MG63 (cell line): Measurements from ENCODE around the gene RPL22. TPM values are rescaled to one million over a fixed set of nuclear protein-coding genes. Genes with fewer than 3 reads are reported as not detected.
A peak's percentile ranks its signal among the peaks of the same experiment; 100 is the strongest.

Experiments
- DNase-seq: peaks from one replicate; pipeline ENCODE4 v3.0.0-alpha.2; 2020
- H3K27me3 ChIP-seq: fragments of 250-450 bp; sonication (Bioruptor Pico); 2 replicates; pipeline ENCODE4 v1.5.1; 2020; ENCODE audit warnings: mild to moderate bottlenecking, moderate library complexity
- H3K36me3 ChIP-seq: fragments of 250-450 bp; sonication (Bioruptor Pico); 2 replicates; pipeline ENCODE4 v1.5.1; 2020; ENCODE audit warnings: mild to moderate bottlenecking, moderate library complexity
- H3K4me3 ChIP-seq: fragments of 250-450 bp; sonication (Bioruptor Pico); 2 replicates; pipeline ENCODE4 v1.5.1; 2020; ENCODE audit warnings: mild to moderate bottlenecking, moderate library complexity
- H3K9me3 ChIP-seq: fragments of 250-450 bp; sonication (Bioruptor Pico); 2 replicates; pipeline ENCODE4 v1.5.1; 2020; ENCODE audit warnings: mild to moderate bottlenecking, moderate library complexity
- total RNA-seq: library from RNA; depleted of rRNA; stranded (reverse); fragments of >200 nt; shearing (Covaris generic); gene quantifications from 2 replicates; pipeline ENCODE4 v1.2.3, GENCODE V29; 2014; ENCODE audit warnings: low replicate concordance

Gene RPL22
- total RNA-seq, 1 experiment from 2014 or later, result 264 TPM

DNA sequence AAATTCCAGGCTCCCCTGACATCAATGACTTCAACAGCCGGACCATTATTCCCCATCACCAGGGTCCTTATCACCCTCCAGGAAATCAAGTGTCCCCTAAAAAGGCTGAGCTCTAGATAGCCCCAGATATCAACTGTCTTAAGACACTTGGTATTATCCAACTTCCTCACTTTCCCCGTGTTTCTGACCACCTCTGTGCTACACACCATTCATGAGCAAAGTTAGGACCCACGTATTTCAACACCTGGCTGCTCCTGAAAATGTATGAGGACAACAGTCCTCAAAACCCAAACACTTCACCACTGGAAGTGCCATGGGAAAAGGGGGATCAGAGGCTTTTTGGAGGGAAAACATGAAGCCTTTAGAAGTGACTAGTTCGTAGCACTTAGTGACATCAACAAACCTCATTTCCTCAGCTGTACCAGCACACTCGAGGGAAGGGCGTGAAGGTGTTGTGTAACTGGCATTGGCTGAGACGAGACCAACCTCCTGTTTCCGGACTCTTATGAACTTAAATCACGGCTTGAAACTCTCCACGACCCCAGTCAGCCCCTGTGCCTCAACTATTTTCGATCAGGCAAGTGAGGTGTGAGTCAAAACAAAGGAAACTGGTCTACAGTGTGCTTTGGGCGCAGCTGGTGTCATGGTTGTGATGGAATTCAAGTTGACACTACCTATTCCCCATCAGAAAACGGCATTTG is 15.2 kb downstream of the RPL22 start:
- Histone ChIP-seq H3K36me3 (peaks cover 45% of the 10 kb centered on the region), H3K9me3 (no peaks in the 10 kb centered on the region), H3K4me3 (no peak overlapping the region), H3K27me3 (no peaks in the 10 kb centered on the region)
- no peak for DNase-seq

DNA sequence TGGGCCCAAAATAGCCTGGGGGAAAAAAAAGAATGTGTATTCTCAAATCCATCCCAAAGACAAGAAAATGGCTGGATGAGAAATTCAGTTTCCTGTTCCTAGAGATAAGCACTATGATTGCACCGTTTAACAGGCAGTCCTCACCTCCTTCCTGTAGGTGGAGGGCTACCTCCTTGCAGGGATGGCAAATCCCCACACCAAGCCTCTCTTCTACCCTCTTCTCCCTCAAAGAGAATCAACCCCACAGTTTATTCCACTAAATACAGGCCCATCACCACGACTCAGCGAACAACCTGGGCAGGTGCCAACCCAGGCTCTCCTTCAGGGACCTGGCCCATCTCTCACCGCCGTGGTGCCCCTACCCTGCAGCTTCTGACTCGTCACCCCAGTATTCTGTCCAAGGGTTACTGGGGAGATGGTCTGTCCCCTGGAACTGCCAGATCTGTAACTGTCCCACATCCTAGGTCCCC is 15.8 kb downstream of the RPL22 start:
- no peaks in the 10 kb centered on the region for H3K9me3 ChIP-seq
- DNase-seq, result peak; percentile 34

DNA sequence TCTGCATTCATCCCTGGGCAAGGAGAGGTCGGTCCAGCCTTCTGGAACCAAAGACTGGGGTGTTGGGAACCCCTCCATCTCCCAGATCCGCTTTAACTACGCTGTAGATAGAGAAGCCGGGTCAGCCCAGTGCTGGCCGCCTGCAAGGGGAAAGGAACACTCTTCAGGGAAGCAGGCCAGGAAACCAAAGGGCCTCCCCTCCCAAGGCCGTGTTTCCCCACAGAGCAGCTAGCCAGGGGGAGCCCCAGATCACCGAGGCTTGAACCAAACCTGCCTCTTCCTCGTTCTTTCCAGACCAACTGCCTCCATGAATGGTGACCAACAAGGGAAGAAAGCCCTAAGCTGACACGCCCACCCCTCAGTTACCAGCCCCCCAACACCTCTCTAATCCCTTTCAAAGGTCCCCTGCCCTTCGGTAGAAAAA is 18.0 kb downstream of the RPL22 start:
- Histone ChIP-seq H3K27me3 (0 out of 2 replicates have a peak, but pooled peaks cover 2% of the 10 kb centered on the region), H3K9me3 (no peaks in the 10 kb centered on the region), H3K4me3 (no peak overlapping the region), H3K36me3 (peaks cover 22% of the 10 kb centered on the region)
- no peak for DNase-seq

More for the DNA sequence above, 15.8 kb downstream of the RPL22 start:
- Histone ChIP-seq H3K27me3 (0 out of 2 replicates have a peak, but pooled peaks cover 2% of the 10 kb centered on the region), H3K4me3 (no peak overlapping the region), H3K36me3 (peaks cover 39% of the 10 kb centered on the region)

DNA sequence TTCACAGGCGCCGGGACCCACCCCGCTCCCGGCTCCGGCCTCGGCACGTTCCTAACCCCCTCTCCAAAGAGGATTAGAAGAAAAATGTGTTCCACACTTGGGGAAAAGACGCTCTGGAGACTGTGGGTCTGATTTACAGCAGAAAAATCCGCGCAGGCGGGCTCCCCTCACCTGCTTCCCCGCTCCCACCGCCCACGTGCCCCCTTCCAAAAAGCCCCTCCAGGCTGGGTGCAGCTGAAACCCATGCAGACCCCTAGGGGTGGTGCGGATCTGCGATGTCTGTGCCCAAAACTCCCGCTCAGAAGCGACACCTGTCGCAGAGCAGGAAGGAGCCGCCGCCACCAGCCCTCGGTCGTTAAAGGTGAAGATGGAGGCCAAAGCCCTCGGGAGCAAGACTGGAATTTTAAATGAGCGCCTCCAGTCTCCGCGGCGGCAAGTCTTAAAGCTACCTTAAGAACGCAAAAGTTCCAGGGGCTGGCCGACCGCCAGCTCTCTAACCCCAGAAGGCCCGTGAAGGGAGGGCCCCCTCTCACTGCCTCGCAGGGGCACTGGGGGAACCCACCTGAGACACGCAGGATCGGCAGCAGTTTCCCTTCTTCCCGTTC is 18.6 kb downstream of the RPL22 start:
- H3K27me3 ChIP-seq, result 0 out of 2 replicates have a peak, but pooled peaks cover 2% of the 10 kb centered on the region

DNA sequence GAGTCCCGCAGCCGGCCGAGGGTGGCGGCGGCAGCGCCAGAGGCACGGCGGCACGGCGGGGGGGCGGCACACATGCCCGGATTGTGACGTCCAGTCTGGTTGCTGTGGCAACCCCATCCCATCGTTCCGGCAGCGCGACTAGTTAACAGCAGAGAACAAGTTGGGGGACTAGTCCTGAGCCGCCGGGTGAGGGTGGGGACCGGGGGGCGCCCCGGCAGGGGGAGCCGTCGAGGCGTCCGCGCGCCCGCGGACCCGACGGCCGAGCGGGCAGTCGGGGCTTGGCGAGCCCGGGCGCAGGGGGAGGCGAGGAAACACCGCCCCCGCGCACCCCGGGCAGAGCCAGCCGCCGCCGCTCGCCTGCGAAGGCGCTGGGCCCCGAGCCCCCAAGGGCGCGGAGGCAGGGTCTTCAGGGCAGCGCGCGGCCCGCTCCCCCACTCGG is 19.1 kb downstream of the RPL22 start, which contains the start of gene CHD5:
TSS of gene CHD5 (minus strand) at position 54 of the 439 bp plus-strand sequence. CDS start 298 bp downstream, outside the sequence.
- Histone ChIP-seq H3K4me3 (no peak within 1 kb of the TSS), H3K9me3 (no peaks in the 10 kb centered on the region), H3K36me3 (peaks cover 13% of the 10 kb centered on the region), H3K27me3 (0 out of 2 replicates have a peak, but pooled peaks cover 2% of the 10 kb centered on the region)
- DNase-seq, result peak; percentile 55

More for the DNA sequence above, 18.6 kb downstream of the RPL22 start:
- Histone ChIP-seq H3K9me3 (no peaks in the 10 kb centered on the region), H3K4me3 (no peak overlapping the region), H3K36me3 (peaks cover 19% of the 10 kb centered on the region)
- no peak for DNase-seq

DNA sequence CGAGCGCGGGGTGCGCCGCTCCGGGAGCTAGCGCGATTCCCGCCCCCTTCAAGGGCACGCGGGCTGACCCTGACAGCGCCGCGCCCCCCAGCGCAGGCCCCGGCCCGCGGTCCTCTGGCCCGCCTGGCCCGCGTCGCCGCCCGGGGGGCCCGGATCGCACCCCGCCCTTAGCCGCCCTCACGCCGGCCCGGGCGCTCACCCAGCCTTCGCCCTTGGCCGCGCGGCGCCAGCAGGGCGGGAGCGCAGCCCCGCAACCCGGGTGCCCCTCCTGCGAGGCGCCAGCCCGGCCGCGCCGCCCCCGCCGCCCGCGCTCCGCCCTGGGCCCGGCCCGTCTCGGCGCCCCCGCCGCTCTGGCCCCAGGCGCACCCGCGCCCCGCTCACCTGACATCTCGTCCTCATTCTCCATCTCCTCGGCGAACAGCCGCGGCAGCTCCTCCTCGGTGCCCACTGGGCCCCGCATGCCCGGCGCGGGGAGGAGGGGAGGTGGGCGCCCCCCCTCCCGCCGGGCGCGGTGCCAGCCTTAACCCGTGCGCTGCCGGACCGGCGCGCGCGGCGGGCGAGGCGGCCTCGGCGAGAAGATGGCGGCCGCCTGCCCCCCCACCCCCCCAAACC is 19.7 kb downstream of the RPL22 start:
- Histone ChIP-seq H3K27me3 (0 out of 2 replicates have a peak, but pooled peaks cover 2% of the 10 kb centered on the region), H3K36me3 (peaks cover 7% of the 10 kb centered on the region), H3K4me3 (no peak overlapping the region), H3K9me3 (no peaks in the 10 kb centered on the region)
- DNase-seq, result no peak

DNA sequence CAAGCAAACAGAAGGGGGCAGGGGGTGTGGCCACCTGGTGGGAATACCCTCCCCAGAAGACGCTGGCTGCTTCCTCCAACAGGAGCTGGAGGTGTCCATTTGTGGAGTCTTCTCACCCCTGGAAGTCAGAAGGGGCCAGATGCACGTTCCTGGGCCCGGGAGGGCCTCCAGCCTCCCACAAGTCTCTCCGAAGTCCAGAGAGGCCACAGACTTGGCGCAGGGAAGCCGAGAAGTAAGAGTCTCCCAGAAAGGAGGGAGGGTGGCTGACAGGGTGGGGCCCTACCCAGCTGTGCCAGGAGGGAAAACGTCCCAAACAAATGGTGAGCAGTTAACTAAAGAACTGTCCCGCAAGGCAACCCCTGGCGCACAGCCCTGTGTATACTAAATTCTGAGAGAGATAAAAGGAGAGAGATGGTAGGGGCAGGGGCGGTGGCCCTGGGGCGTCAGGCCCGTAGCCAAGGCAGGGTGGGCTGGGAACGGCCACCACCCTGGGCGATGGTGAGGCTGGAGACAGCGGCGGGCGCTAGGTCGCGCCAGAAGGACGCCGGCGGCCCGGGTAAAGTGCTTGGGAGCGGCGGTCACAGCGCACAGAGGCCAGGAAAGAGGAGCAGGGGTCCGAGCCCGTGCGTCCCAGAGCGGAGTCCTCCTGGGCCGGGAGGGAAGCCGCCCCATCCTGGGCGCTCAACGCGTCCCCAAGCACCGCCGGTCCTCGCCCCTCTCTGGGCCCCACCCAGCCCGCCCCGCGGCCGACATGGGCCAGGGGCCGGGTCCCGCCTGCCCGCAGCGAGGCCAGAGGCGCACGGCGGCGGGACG is 20.4 kb downstream of the RPL22 start:
- Histone ChIP-seq H3K36me3 (peaks cover under 1% of the 10 kb centered on the region), H3K27me3 (0 out of 2 replicates have a peak, but pooled peaks cover 2% of the 10 kb centered on the region), H3K9me3 (no peaks in the 10 kb centered on the region), H3K4me3 (no peak overlapping the region)
- no peak for DNase-seq

DNA sequence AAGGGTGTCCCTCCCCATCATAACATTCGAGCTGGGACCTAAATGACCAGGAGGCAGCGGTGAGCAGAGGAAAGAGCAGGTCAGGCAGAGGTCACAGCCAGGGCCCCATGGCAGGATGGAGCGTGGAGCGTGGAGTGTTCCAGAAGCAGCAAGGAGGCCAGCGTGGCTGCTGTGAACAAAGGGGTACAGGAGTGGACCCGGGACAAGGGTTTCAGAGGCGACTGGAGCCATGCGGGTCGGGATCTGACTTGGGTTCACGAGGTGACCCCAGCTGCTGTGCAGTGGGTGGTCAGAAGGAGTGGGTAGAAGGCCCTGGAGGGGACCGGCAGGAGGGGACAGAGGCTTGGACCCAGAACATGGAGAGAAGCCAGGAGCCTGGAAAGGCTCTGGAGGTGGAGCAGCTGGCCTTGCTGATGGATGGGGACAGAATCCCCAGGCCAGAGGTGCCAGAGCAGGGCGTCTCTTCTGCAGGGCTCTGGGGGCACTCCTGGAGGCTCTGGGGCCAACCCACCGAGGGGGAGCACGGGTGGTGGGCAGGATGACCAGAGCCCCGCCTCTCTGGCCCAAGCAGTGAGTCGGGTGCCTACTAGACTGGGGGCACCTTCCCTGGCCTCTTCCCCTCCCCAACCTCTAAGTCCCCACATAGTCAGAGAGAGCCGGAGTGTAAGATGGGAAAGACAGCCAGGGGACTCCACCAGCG is 21.6 kb downstream of the RPL22 start:
- H3K27me3 ChIP-seq, result 0 out of 2 replicates have a peak, but pooled peaks cover 2% of the 10 kb centered on the region
- DNase-seq, result no peak
- H3K4me3 ChIP-seq, result no peak overlapping the region
- no peaks in the 10 kb centered on the region for H3K9me3 ChIP-seq
- H3K36me3 ChIP-seq, result no peaks in the 10 kb centered on the region

DNA sequence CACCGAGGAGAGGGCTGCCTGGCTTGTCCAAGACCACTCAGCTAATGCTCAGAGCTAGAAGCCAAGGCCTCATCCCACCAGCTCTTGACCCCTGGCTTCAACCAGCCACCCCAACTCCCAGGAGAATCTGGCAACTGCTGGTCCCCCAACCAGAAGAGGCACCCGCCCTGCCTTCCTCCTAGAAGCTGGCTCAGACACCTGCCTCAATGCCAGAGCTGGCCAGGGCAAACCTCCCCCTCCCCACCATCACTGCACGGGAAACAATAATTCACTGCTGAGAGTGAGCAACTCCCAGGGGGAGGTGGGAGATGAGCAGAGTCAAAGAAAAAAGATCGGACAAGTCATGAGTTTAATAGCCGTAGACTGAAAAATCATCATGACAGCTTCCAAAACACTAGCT is 22.6 kb downstream of the RPL22 start:
- no peaks in the 10 kb centered on the region for H3K9me3 ChIP-seq
- H3K4me3 ChIP-seq, result no peak overlapping the region
- no peaks in the 10 kb centered on the region for H3K36me3 ChIP-seq
- no peak for DNase-seq
- H3K27me3 ChIP-seq, result 0 out of 2 replicates have a peak, but pooled peaks cover 2% of the 10 kb centered on the region

DNA sequence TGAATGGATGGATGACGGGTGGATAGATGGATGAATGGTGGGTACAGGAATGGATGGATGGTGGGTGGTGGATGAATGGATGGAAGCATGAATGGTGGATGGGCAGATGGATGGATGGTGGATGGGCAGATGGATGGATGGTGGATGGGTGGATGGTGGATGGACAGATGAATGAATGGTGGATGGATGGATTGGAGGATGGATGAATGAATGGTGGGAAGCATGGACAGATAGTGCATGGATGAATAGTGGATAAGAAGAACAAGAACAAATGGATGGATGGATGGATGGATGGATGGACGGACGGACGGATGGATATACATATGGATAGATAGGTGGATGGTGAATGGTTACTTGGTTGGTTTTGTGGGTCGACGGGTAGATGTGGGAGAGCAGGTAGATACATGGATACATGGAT is 24.0 kb downstream of the RPL22 start:
- no peak for DNase-seq
- Histone ChIP-seq H3K36me3 (no peaks in the 10 kb centered on the region), H3K27me3 (0 out of 2 replicates have a peak, but pooled peaks cover 2% of the 10 kb centered on the region), H3K4me3 (no peak overlapping the region), H3K9me3 (no peaks in the 10 kb centered on the region)

DNA sequence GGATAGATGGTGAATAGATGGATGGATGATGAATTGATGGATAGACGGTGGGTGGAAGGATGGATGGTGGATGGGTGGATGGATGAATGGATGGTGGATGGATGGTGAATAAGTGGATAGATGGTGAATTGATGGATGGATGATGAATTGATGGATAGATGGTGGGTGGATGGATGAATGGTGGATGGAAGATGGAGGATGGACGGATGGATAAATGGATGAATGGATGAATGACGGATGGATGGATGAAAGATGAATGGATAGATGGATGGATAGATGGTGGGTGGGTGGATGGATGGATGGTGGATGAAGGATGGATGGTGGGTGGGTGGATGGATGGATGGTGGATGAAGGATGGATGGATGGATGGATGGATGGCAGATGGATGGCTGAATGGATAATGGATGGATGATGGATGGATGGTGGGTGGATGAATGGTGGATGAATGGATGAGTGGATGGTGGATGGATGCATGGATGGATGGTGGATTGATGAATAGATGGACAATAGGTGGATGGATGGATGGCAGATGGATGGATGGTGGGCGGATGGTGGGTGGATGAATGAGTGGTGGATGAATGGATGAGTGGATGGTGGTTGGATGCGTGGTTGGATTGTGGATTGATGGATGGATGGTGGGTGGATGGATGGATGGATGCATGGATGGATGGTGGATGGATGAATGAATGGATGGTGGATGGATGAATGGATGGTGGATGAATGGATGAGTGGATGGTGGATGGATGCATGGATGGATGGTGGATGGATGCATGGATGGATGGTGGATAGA is 24.6 kb downstream of the RPL22 start:
- H3K27me3 ChIP-seq, result 0 out of 2 replicates have a peak, but pooled peaks cover 2% of the 10 kb centered on the region
- H3K9me3 ChIP-seq, result no peaks in the 10 kb centered on the region
- H3K36me3 ChIP-seq, result no peaks in the 10 kb centered on the region

DNA sequence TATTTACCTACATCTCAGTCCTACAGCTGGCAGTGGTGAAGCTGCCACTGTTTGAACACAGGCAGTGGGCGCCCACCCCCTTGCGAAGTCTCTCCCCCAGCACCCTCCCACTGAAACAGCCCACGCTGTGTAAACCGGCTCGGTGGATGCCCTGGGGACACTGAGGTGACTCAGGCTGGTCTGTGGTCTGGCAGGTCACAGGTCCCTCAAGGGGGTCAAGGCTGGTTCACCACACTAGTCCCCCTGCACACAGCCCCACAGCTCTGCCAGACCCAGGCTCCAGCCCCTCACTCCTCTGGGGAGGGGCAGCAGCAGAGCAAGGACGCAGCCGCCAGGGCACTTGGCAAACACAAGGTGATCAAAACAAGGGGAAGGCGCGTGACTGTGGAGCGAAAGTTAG is 26.8 kb downstream of the RPL22 start:
- H3K27me3 ChIP-seq, result no peaks in the 10 kb centered on the region
- DNase-seq, result no peak
- no peaks in the 10 kb centered on the region for H3K36me3 ChIP-seq
- no peak overlapping the region for H3K4me3 ChIP-seq
- H3K9me3 ChIP-seq, result no peaks in the 10 kb centered on the region

More for the DNA sequence above, 24.6 kb downstream of the RPL22 start:
- no peak overlapping the region for H3K4me3 ChIP-seq
- no peak for DNase-seq

DNA sequence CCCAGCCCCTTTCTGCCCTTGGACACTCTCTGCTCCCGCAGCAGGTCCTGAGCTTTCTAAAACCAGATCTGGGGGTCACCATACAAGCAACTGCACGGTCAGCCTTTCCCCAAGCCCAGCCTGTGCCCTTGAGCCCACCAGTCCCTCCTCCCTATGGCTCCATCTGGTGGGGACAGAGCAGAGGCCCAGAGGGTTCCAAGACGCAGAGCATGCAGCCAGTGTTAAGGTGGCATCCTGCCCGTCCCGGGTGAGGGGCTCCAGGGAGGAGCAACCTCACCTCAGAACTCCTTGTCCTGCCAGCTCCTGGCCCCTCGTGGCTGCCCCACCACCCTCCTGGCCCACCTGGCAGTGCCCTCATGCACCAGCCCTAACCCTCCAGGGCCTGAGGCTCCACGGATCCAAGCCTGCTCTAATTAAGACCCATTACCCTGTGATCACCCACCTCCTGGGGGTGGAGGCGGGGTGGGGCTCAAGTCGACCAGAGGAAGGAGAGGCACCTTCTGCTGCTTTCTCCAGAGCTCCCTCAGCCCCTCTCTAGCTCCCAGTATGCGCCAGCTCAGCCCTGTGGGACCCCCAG is 27.8 kb downstream of the RPL22 start:
- no peak overlapping the region for H3K4me3 ChIP-seq
- no peak for DNase-seq
- H3K9me3 ChIP-seq, result no peaks in the 10 kb centered on the region
- no peaks in the 10 kb centered on the region for H3K27me3 ChIP-seq
- no peaks in the 10 kb centered on the region for H3K36me3 ChIP-seq

DNA sequence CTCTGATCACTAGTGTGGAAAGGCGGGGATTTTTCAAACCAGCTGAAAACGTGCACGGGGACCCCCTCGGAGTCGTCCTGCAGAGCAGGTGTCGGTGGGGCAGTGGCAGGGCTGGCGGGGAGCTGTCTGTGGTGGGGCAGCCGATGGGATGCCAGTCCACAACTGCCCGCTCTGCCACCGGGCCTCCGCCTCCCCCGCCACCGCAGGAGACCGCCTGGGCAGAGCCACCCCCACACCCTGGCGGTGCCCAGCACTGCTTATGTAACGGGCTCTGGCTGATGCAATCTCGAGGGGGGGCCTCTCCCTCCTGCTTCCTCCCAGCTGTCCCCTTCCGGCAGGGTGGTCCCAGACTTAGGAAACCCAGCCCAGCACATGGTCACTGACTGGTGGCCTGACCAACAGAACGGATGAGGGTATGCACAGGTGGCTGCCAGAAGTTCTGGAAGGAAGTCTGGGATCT is 28.6 kb downstream of the RPL22 start:
- DNase-seq, result no peak
- Histone ChIP-seq H3K9me3 (no peaks in the 10 kb centered on the region), H3K4me3 (no peak overlapping the region), H3K27me3 (no peaks in the 10 kb centered on the region), H3K36me3 (no peaks in the 10 kb centered on the region)
